HEK293 (cell line): Measurements from ENCODE around the gene SERPINA3.

Experiments used
- CTCF ChIP-seq: fragments of 450-650 bp; formaldehyde crosslinking; IDR thresholded peaks from 2 replicates; pipeline ENCODE4 v1.5.1; 2016; ENCODE audit warnings: missing biosample characterization, missing genetic modification characterization
- ZNF362 ChIP-seq: fragments of 450-650 bp; formaldehyde crosslinking; IDR thresholded peaks from 2 replicates; pipeline ENCODE4 v1.5.1; 2016; ENCODE audit warnings: missing biosample characterization, missing genetic modification characterization

GRCh38 chr14:94570440-94570839 is 41.8 kb upstream of the SERPINA3 start:
- TF ChIP-seq ZNF362 (tag by site-specific recombination) (no peak), CTCF (tag by site-specific recombination) (no peak)
